GM21528 (cell line): Measurements from ENCODE around the gene C6orf62.
"Not testable (repeated sequence)": the region's sequence is repeated elsewhere in the genome, so short reads cannot be mapped to it uniquely, and the experiment has no call there.

Experiments
- ATAC-seq: cut with Tn5 transposase; IDR thresholded peaks from one replicate; pipeline ENCODE4 v1.9.1; 2021; ENCODE audit warnings: mild to moderate bottlenecking, moderate library complexity; ENCODE audit not compliant: unreplicated experiment, low FRiP score

C6orf62 gene

DNA sequence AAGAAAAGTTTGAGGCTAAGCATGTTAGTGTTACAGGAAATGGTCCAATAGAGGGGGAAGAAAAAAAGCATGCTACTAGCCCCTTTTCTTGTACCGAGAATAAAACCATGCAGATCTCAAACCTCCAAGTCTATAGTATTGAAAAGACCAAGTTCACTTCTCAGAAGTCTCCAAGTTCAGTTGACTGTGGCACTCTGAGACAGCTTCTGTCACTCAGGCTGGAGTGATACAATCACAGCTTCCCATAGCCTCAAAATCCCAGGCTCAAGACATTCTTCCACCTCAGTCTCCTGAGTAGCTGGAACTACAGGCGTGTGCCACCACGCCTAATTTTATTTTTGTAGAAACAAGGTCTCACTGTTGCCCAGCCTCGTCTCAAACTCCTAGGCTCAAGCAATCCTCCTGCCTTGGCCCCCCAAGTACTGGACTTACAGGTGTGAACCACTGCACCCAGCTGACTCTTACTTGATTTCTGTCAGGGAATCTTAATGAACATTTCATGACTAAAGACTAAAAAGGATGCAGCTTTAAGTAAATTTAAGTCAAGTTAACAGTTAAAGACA lies 16.2 kb downstream of the C6orf62 start:
- no peak for ATAC-seq

DNA sequence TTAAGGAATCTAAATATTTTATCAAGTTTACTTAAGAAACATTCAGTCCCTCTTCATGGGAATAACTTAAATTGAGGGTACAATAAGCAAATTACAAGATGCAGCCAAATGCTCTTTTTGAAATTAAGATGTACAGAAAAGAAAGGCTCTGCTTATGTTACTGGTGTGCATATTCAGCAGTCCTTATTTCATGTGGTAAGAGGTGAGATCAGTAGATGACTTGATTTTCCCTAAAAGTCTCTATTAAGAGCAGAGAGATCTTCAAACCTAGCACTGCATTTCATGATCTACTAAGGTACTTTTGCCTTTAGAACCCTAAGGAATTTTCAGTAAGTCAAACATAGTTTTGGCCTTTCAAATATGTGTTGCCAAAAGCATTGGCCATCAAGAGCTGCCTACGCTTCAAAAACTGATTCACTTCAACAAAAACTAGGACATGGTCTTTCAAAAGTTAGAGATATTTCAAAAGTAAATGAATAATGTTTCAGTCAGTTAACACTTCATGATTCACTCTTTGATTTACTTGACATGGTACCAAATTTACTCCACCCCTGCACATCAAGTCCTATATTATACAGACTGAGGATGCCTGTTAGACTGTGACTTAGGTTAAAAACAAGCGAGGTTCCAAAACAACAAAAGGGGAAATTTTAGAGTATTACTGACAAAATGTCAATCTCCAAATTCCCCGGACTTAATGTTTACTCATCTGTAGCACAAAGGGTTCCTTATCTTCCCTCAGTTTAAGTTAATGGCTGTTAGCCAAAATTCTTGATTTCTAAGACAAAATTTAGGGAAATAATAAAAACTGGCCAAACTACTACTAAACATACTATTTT lies 19.2 kb downstream of the C6orf62 start:
- no peak for ATAC-seq

DNA sequence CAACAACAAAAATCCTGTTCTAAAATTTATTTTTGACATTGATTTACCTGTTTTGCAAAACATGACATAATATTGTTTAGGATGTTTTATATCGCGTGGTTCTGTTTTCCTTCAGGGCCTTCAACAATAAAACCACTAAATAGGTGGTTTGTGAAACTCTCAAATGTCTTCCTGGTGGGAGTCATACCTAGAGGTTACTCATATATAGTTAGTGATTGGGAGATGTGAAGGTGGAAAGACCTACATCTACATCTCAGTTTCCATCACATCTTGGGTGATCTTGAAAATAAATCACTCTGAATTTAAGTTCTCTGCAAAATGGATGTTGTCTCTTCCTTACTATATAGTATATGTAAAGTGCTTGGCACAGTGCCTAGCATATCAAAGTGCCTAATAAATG lies 22.9 kb downstream of the C6orf62 start:
- ATAC-seq = no peak

DNA sequence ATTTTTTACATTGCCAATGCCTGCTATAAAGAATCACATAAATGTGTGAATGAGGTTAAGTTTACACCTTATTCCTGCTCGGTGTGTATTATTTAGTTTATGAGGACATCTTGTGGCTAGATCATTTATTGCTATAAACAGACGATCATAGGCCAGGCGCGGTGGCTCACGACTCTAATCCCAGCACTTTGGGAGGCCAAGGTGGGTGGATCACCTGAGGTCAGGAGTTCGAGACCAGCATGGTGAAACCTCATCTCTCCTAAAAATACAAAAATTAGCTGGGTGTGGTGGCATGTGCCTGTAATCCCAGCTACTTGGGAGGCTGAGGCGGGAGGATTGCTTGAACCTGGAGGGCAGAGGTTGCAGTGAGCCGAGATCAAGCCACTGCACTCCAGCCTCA lies 23.3 kb downstream of the C6orf62 start:
- ATAC-seq = not testable (repeated sequence)

DNA sequence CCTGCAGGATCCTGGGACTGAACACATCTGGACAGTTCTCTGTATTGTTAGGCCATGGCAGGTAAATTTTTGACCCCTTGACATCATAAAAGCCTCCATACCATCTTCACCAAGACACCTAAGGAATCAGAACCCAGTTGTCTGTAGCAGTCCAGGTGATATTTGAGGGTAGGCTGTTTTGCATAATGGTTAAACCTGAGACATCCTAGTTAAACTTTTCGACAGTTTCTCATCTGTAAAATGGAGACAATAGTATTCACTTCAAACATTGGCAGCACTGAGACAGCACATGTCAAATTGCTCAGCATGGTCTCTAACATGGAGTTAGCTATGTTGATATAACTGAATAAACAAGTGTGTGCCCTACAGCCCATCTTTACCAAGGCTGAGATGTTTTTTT lies 24.8 kb downstream of the C6orf62 start:
- peak; percentile 58 for ATAC-seq

DNA sequence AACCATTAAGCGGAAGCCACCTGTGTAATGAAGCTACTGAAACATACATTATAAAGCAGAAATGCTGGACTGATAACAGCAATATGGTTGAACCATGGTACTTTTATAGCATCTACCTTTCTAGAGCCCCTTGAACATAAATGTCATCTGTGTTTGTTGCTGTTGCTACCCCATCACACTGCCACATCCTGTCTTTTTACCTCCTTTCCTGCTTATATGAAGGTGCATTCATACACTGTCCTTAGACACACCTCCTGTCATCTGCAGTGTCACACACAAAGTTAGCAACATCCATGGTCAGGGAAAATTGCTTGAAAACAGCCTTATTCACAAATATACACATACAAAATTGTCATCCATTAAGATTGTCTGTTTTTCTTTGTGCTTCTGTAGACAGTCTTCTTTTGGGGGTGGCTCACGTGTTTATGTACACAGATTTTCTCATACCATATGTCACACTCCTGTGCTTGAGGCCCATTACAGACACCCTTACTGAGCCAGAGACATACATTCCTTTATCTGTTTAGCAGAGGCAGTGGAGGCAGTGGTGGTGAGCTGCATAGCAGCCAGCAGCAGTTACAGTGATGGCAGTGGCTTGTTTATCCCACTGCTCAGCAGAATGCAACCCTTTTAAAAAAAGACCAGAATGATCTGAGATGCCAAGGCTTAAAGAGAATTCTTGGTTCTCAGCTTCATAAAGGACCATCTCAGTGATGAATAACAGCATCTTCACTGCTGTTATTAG lies 25.9 kb downstream of the C6orf62 start:
- ATAC-seq = no peak

DNA sequence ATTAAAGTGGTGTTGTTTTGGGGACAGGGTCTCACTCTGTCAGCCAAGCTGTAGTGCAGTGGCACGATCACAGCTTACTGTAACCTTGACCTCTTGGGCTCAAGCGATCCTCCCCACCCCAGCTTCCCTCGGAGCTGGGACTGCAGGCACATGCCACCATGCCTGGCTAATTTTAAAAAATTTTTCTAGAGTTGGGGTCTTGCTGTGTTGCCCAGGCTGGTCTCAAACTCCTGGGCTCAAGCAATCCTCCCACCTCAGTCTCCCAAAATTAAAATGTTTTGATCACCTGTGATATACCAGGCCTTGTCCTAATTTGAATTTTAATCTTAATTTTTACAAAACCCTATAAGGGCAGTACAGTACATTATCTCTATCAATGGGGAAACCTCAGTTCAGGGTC lies 26.5 kb downstream of the C6orf62 start:
- no peak for ATAC-seq

DNA sequence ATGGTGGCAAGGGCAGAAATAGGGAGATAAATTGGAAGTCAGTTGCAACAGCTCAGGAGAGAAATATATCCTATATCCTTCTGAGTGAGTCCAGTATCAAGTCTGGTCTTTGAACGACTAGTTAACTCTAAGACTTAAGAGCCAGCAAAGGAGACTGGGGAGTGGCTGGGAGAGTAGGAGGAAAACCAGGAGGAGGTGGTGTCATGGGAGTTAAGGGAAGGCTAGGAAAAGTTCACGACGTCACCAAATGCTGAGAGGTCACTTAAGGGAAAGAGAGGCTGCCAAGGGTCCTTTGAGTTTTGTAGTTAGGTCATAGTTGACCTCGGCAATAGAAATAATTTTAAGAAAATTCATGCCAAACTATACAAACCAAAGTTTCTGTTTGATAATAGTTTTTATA lies 27.0 kb downstream of the C6orf62 start:
- ATAC-seq = no peak

DNA sequence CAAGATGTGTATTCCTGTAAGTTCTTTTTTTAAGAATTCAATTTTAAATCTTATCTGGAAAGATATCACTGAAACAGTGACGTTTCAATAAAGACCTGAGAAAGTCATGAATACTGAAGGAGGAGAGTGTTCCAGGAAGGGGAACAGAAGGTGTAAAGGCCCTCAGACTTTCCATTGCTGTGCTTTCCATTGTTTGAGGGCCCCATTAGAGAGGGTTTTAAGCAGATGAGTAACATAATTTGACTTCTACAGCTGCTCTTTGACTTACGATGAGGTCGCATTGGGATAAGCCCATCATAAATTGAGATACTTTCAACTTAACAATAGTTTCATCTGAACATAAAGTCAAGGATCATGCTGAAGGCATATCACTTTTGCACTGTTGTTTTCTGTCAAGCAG lies 27.4 kb downstream of the C6orf62 start:
- no peak for ATAC-seq

DNA sequence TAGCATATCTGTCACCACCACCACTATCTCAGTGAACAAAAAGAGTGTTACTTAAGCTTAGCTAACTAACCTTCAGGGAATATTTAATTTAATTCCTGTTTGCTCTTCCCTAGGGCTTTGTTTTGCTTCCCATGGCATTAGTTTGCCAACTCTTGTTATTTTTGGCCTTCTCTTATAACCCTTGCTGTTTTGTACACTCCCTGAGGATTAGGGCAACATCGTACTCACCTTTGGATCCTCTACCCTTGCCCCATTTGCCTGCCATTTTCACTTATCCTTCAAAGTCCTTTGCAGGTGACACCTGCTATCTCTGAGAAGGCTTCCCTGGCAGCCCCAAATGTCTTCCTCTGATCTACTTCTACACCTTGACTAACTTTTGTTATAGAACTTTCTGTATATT lies 28.4 kb downstream of the C6orf62 start:
- no peak for ATAC-seq

DNA sequence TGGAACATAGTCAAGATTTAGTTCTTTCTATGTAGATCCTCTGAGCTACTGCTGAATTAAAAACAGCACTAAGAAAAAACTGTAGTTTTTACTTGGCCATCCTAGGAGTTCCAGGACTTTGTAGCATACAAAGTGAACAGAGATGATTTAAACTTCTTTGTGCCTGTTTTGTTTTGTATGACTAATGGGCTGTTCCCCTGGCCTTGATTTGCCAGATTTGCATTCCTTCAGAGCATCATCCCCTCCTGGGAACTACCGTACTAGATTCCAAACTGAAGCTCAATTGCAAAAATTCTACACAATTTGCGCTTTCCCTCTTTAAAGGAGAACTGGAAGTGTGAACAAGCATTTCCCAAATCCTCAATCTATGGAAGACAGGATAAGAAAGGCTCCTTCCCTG lies 29.0 kb downstream of the C6orf62 start:
- ATAC-seq = no peak

DNA sequence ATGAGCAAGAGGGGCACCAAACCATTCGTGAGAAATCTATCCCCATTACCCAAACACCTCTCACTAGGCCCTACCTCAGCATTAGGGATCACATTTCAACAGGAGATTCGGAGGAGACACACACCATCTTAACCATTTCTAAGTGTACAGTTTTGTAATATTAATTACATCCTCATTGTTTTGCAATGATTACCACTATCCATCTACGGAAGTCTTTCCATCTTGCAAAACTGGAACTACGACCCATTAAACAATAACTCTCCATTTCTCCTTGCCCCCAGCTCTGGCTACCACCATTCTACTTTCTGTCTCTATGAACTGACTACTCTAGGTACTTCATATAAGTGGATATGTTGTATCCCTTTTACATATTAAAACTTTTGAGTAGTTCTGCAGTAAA lies 32.0 kb downstream of the C6orf62 start:
- ATAC-seq = no peak

DNA sequence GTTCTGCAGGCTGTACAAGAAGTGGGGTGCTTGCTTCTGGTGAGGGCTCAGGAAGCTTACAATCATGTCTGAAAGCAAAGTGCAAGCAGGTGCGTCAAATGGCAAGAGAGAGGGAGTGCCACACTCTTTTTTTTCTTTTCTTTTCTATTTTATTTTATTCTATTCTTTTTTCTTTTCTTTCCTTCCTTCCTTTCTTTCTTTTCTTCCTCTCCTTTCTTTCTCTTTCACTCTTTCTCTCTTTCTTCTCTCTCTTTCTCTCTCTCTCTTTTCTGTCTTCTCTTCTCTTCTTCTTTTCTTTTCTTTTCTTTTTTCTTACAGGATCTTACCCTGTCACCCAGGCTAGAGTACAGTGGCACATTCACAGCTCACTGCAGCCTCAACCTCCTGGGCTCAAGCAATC lies 32.5 kb downstream of the C6orf62 start:
- ATAC-seq = no peak

DNA sequence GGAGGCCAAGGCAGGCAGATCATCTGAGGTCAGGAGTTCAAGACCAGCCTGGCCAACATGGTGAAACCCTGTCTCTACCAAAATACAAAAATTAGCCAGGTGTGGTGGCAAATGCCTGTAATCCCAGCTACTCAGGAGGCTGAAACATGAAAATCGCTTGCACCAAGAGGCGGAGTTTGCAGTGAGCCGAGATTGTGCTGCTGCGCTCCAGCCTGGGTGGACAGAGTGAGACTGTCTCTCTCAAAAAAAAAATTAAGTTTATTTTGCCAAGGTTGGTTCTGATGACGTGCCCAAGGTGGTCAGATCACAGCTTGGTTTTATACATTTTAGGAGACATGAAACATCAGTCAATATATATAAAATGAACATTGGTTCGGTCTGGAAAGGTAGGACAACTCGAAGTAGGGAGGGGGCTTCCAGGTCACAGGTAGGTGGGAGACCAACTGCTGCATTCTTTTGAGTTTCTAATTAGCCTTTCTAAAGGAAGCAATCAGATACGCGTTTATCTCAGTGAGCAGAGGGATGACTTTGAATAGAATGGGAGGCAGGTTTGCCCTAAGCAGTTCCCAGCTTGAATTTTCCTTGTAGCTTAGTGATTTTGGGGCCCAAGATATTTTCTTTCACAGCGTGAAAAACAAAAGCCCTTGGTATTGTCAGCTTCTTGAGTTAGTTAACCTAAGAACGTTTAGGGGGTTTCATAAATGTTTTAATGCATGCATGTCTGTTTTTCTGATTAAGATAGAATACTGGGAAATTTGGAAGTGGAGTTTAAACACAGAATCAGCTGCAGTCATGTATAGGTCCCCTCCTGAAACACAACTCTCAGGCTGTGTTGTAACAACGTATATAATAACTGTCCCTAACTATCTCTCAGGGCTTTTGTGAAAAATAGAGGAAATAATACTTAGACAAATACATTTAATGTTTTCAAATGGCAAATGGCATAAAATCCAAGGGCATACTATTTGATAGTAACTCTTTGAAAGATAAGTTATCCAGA lies 35.4 kb downstream of the C6orf62 start:
- no peak for ATAC-seq

DNA sequence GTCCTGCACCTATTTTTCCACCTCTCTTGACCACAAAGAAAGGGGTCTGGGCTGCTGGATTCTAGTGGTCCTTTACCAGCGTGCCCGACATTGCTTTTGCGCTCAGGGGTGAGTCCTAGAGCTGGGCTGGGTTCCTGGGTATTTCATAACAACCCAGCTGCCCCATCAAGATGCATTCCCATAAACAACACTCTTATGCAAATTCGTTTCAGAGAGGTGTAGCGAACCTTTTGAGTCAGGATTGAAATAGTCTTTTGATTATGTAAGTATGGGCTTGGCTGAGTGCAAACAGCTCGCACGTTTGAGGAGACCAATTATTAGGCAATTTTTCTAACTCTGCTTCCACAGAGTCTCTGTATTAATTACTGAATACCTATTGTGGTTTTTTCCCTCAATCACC lies 38.4 kb downstream of the C6orf62 start:
- no peak for ATAC-seq

DNA sequence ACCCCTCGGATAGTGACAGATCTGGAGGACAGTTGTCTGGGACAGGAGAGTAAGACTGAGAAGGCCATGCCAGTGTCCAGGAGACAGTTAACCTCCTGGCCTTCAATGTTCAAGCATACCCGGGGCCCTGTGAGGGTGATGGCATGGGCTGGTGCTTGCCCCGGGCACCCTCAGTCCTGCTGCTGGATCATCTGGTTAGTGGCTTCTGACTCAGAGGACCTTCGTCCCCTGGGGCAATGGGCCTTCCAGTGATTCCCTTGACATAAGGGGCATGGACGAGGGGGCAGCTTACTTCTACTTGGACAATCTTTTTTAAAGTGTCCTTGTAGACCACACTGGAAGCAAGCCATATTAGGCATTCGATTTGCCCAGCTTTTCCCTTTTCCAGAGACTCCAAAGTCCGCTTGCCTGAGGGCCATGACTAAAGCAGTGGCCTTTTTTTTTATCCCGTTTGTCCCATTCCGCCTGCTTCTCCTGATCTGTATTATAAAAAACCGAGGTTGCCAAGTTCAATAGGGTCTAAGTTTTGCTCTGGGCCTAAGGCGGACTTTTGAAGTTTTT lies 40.1 kb downstream of the C6orf62 start:
- ATAC-seq = not testable (repeated sequence)

DNA sequence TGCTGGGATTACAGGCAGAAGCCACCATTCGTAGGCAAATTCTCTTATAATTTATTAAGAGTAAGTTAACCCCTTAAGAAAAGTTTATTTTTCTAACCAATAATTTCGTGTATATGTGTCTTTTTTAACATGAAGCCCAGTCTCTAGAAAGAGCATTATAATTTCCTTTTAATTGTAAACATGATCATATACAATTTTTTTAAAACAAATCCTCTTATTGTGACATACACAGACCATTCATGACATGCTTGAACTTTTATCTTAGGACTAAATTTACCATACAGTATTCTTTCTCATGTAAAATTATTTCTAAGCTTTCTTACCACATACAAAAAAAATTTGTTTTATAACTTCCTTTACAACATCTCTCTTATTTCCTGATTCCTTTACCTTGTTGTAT lies 45.3 kb downstream of the C6orf62 start:
- no peak for ATAC-seq

DNA sequence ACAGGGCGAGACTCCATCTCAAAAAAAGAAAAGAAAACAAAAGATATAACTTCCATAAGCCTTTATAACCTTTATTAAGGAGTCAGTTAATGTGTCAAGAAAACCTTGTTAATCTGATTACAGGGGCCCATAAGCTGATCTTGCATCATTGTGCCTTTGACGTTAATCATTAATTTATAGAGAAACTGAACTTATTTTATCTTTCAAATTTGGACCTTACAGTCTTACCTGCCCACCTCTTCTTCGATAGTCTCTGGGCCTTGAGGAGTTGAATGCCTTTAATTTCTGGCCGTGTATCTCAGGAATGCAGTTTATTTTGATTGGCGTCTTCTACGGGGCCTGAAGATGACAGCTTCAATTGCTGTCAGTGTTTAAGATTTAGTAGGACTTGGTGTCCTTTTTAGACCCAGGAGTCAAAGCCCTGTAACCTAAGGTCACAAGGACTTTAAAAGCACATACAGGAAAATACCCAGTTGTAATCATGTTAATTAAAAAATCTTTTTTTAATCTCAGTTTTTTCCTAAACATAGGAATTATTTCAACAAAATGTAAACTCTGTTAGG lies 46.3 kb downstream of the C6orf62 start:
- ATAC-seq = no peak

DNA sequence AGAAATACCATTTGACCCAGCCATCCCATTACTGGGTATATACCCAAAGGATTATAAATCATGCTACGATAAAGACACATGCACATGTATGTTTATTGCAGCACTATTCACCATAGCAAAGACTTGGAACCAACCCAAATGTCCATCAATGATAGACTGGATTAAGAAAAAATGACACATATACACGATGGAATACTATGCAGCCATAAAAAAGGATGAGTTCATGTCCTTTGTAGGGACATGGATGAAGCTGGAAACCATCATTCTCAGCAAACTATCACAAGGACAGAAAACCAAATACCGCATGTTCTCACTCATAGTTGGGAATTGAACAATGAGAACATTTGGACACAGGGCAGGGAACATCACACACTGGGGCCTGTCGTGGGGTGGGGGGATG lies 47.9 kb downstream of the C6orf62 start:
- not testable (repeated sequence) for ATAC-seq

DNA sequence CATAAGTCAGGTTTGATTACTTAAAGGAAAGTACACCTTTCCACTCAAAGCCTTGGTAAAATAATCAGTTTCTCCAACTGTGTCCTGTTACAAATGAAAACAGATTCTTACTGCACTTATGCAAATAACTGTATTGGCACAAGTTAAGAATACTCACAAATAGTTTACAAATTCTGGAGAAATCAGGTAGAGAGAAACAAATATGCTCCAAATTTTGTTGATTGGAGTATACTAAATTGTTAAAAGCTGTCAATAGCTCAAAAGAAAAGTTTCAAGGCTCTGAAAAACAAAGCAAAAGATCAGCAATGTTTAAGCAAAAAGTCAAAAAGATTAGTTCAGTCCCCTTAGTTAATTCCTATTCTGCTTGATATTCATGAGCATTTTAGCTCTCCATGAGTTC lies 48.5 kb downstream of the C6orf62 start:
- ATAC-seq = not testable (repeated sequence)
